GM12891 (cell line): ENCODE measurements around the gene FRG2C.
"Not testable (repeated sequence)": the region's sequence is repeated elsewhere in the genome, so short reads cannot be mapped to it uniquely, and the experiment has no call there.

Experiments used
- POLR2A ChIP-seq: IDR thresholded peaks from 2 replicates; pipeline ENCODE4 v1.6.1; 2011; ENCODE audit warnings: low read depth, low read length, control low read depth
- POLR2AphosphoS5 ChIP-seq: IDR thresholded peaks from 2 replicates; pipeline ENCODE4 v1.6.1; 2011; ENCODE audit warnings: low read depth, low read length, control low read depth
- POU2F2 ChIP-seq: IDR thresholded peaks from 2 replicates; pipeline ENCODE4 v1.6.1; 2011; ENCODE audit warnings: low read depth, mild to moderate bottlenecking, control low read depth, low read length, moderate library complexity

DNA sequence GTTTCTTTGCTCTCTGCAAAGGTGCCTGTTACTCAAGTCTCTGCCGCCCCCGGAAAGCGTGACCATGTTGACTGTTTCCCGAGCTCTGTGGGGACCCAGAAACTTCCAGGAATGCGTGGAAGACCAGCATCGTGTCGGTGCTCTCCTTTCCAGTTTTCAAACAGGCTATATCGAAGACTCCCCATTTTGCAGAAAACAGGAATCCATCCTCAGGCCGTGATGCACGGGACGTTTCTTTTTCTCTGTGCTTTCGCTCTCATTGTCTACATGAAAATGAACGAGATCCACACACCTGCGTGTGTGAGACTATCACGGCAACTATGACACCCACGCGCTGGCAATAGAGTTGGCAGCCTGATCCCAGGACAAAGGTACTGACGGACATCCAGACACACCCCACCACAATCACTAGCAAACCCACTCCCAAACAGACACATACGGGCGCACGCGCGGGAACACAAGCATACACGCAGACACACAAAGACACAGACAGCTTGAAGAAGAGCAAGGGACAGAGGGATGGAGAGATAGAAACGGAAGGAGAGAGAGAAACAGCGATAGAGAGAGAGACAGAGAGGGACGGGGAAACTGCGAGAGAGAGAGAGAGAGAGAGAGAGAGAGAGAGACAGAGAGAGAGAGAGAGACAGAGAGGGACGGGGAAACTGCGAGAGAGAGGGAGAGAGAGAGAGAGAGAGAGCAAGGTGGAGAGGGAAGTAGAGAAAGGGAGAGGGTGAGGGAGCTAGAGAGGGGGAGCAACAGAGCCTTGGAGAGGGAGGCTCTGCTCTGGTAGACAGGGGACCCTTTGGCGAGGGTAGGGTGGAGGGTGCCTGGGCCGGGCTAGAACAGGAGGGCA, 7.4 kb downstream of the FRG2C start:
- not testable (repeated sequence) for TF ChIP-seq POLR2AphosphoS5, POU2F2, POLR2A
